NCI-H187 treated with DMSO at 0.1 percent for 48 hours (cell line): ENCODE data around the gene SCNN1A.
A peak's percentile ranks its signal among the peaks of the same experiment; 100 is the strongest.
"Not testable (repeated sequence)": the region's sequence is repeated elsewhere in the genome, so short reads cannot be mapped to it uniquely, and the experiment has no call there.

Experiments used
- DNase-seq: peaks from one replicate; lab custom pipeline; 2025; lab: John Stamatoyannopoulos, UW

Gene SCNN1A

DNA sequence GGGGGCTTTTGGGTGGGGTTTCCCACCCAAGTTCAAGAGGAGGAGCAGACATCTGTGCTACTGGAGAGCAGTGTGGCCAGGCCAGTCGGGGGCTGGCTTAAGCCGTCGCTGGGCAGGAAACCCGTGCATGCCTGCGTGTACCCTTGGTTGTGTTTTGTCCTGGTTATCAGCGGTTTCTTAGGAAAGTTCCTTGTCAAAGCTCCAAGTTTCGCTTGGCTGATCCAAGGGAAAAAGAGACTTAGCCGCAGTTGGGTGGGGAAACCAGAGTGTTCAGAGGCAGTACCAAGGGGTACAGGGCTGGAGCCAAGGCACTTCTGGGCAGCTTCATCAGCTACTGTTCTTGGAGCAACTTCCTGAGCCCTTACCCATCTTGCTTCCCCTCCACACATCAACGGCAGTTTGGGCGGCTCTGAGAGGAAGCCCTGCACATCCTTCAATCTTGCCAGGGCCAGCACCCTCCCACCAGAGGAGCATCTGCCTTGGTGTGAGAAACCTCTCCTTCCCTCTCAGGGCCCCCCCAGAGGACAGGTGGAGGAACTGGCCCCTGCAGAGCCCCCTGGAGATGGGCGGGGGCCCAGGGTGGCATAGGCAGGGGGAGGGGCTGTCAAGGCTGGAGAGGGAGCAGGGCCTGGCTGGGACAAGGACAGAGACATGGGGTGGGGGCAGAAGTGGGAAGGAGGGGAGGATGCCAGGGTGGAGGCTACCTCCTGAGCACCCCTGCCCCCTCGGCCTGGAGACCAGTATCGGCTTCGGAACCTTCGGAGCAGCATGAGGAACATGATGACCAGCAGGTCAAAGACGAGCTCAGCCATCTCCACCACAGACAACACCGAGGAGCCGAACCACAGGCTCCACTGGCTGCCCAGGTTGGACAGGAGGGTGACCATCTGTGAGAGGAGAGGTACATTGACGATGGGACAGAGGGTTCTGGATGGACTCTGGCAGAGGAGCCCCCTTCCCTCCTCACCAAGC is 27.7 kb downstream of the SCNN1A start:
- DNase-seq: no peak

DNA sequence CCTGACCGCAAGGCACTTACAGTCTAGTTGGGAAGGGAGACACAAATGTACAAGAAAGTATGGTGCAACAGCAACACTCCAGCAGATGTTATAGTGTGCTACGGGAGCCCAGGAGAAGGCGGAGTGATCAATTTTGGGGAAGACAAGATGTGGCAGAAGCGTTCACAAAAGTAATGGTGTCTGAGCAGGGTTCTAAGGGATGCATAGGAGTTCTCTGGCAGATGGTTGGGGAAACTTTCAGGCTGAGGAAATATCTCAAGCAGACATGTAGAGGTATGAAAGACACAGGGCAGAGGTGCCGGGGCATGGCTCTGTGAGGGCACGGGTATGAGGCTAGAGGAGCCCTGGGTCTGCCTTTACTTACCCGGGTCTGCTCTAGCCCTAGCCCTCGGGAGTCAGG is 28.4 kb downstream of the SCNN1A start:
- no peak for DNase-seq

DNA sequence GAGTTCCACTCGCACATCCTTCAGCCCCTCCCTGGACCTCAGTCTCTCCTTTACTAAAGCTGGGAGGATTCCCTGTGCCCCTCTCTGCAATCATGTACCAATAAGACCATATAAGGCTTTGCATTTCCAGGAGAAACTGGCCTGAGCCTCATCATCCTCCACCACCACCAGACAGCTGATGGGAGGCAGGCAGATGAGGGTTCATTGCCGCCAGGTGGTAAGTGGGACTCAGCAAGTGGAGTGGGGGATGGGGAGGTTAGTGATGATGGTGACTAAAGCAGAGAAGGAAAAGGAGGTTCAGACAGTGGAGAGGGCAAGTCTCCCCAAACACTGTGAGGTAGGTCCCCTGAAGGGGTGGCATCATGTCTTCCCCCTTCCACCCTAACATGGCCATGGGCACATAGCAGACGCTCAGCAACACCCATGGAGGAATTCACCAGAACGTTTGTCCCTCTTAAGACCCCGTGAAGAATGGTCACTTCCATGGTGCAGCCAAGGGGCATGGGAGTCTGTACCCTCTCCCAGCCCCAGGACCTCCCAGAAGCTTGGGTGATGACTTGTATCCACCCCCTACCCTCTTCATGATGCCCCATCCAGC is 29.0 kb downstream of the SCNN1A start:
- no peak for DNase-seq

DNA sequence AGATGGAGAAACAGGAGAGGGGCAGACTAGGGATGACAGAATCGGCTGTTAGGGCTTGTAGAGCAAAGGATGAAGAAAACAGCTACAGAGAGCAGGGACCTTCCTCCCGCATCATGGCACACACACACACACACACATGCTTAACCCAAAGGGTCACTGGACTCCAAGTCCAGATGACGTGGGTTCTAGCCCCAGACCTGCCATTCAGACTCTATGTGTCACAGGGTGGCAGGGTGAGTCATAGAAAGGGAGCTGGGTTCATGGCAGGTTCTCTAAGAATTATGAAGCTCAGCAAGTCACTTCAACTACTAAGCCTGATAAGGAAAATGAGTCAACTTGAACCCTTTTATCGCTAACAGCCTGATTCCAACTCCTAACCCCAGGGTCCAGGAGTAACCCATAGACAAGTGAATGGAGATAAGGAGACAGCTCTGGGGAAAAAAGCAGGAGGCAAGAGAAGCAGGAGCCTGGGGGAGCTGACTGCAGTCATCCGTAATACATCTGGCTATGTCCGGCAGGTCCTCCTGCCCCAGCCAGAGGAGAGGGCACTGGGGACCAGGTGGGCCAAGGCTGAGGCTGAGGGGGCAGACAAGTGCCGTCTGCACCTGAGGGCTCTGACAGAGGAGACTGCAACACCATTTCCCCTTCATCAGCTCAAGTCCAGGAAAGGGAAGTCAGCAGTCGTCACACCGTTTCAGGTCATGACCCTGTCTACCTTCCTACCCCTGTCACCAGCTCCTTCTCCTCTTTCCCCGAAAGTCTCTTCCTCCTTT is 29.9 kb downstream of the SCNN1A start:
- no peak for DNase-seq

DNA sequence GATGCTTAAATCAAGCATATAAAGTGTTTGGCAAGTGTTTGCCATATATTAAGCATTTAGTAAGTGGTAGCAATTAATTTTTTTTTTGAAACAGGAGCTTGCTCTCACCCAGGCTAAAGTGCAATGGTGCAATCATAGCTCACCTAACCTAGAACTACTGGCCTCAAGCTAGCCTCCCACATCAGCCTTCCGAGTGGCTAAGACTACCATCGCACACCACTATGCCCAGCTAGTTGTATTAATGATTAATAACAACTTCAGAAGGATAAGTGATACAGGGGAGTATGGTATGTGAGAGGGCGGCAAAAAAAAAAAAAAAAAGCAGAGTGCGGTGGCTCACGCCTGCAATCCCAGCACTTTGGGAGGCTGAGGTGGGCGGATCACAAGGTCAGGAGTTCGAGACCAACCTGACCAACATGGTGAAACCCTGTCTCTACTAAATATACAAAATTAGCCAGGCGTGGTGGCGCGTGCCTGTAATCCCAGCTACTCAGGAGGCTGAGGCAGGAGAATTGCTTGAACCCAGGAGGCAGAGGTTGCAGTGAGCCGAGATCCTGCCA is 31.2 kb downstream of the SCNN1A start:
- DNase-seq: not testable (repeated sequence)

DNA sequence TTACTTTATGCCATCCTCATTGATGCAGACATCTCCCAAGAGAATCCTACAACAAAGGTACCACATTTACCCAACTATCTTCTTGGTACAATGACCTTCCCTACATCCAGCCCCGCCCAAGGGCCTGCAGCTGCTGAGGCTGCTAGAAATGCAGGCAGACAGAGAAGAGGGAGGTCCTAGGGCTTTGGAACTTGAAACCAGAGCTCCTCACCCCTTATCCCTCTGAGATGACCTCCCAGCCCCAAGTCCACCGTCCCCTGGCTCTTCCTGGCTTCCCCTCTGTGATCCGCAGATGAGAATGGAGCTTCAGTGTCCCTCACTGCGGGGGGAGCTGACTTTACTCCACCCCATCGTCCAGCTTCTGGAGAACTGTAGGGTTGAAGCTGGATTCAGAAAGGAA is 31.8 kb downstream of the SCNN1A start:
- no peak for DNase-seq

DNA sequence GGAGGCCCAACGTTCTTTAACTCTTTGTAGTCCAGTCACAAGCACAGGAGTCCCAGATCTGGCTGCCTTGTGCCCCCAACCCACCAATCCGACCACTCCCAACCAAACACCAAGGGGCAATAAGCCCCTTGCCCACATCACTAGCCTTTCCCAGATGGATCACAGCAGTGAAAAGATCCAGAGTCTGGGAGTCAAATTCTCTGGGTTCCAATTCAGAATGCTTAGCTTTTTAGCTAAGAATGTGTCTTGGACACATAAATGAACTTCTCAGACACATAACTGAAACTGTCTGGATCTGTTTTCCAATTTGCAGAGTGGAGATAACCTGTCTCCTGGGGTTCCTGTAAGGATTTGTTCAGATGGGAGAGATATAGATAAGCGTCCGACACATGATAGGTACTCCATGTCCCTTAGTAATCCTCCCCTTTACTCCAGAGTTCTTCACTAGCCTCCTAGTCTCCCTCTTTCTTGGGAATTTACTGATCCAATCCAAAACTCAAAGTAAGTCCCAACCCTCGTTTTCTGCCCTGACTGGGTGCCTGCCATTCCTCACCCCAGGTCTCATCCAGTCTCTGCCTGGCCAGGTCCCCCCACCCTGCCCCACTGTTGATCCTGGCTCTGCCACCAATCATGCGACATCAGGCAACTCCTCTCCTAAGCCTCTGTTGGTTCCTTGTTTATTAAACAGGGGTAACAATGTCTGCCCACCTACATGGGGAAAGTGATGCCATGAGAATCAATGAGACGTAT is 33.0 kb downstream of the SCNN1A start:
- DNase-seq: no peak

DNA sequence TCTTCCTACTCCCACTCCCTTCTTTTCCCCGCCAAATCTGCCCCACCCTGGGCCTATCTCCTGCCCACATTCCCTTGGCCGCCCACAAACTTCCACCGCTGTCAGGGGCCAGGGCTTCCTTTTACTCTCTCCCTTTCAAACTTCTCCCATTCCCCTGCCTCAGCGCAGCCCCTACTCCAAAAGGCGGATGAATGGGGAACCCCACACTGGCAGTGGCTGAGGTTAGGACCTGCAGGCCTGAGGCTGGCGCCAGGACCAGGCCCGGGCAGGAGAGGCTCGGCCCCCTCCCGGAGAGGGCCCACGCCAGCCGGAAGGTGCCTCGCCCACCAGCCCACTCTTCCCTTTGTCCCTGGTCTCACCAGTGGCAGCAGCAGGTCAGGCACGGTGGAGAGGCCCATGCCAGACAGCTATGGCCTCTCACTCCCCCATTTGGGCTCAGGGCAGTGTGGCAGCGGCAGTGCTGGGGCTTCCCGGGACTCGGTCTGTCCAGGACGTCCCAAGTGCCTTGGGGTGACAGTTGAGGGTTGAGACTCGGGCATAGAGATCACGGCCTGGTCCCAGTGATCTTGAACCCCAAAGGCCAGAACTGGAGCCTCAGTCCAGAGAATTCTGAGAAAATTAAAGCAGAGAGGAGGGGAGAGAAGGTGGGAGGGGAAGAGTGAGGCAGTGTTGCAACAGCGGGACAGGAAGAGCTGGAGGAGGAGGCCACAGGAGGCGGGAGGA is 33.8 kb downstream of the SCNN1A start, which contains the start of gene TNFRSF1A:
Gene TNFRSF1A (minus strand): TSS at position 660 of the 723 bp plus-strand sequence. CDS start 262 bp downstream, at position 398.
- DNase-seq: no peak

DNA sequence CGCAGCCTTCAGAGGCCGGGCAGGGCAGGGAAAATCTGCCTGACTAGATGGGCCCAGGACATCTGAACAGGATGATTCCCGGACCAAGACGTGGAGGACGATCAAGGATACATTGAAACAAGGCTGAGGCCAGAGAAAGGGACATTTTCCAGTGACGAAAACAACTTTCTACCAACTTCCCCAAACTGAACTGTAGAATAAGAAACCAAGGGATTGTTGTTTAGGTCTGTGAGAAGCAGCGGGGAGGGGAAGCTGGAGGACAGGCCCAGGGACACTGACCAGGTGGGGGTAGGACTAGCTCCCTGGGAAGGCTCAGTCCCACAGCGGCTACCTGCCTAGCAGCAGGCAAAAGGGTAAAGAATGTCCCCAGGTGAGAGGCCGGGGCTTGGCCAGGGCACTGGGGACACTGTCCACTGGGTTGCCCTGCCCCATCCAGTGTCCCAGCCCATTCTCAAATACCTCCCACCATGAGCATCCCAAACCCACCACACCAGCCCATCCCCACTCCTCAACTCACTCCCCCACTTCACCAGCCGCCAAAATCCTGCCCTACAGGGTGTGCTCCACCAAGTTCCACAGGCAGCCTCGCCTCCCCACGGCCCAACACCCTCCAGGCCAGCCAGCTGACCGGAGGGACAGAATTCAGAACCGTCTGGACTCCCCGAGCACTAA is 34.5 kb downstream of the SCNN1A start:
- DNase-seq: no peak

DNA sequence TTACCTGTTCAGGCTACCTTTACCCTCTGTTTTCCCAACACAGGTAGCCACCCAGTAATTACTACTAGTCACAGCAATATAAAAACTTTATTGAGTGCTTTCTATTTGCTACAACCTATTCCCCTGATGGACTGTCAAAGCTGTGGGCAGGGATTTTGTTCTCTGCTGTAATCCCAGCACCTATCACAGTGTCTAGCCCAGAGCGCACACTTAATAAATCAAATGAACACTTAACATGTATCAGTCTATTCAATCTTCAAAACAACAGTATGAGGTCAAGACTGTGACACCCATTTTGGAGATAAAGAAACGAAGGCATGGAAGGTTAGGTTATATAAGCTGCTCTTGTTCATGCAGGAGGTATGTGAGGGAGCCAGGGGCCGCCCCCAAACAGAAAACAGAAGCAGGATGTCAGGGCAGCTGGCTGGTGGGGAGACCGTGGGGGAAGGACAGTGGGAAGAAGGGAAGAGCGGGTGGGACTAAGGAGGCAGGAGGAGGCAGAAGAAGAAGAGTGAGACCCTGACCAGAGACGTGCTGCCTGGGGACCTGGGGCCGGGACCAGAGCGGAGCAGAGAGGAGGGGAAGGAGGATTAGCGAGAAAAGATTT is 35.2 kb downstream of the SCNN1A start:
- DNase-seq: no peak

DNA sequence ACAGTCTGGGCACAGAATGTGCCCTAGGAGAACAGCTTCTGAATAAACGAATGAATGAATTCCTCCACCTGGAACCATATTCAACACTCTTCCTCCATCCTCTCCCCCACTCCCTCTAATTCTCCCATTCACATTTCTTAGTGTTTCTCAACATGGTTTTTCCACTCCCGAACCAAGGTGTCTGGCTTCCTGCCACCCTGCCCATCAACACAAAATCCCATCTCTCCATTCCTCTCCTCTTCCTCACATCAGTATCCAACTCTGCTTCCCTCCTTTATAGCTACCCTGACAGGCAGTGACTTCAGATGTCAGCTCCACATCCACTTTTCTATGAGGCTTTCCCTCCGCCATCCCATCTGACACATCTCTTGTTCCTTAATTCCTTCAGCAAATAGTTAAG is 36.4 kb downstream of the SCNN1A start:
- DNase-seq: no peak

DNA sequence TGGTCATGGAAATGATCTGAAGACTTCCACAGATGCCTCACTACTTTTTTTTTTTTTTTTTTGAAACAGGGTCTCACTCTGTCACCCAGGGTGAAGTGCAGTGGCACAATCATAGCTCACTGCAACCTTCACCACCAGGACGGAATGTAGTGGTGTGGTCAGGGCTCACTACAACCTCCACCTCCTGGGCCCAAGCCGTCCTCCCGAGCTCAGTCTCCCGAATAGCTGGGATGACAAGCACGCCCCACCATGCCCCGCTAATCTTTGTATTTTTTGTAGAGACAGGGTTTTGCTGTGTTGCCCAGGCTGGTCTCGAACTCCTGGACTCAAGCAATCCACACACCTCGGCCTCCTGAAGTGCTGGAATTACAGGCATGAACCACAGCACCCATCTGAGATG is 36.8 kb downstream of the SCNN1A start:
- not testable (repeated sequence) for DNase-seq

DNA sequence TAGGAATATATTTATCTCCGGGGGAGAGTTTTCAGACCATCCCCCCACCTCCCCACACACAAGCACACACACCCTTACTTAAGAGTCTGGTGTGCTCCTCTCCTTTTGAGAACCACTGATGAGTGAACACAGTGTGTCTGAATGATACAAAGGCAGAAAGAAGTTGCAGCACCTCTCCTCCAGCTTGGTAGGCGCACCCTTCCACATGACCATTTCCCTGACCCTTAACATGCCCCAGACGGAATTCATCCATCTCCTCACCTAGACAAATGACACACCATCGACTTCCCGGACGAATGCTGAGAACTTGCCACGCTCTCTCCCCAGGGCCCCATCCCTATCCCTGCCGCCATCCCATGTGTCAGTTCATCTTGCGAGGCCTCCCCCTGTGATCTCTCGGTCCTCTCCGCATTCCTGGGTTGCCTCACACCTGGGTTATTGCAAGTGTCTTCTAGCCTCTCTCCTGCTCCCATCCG is 37.4 kb downstream of the SCNN1A start:
- DNase-seq: no peak

DNA sequence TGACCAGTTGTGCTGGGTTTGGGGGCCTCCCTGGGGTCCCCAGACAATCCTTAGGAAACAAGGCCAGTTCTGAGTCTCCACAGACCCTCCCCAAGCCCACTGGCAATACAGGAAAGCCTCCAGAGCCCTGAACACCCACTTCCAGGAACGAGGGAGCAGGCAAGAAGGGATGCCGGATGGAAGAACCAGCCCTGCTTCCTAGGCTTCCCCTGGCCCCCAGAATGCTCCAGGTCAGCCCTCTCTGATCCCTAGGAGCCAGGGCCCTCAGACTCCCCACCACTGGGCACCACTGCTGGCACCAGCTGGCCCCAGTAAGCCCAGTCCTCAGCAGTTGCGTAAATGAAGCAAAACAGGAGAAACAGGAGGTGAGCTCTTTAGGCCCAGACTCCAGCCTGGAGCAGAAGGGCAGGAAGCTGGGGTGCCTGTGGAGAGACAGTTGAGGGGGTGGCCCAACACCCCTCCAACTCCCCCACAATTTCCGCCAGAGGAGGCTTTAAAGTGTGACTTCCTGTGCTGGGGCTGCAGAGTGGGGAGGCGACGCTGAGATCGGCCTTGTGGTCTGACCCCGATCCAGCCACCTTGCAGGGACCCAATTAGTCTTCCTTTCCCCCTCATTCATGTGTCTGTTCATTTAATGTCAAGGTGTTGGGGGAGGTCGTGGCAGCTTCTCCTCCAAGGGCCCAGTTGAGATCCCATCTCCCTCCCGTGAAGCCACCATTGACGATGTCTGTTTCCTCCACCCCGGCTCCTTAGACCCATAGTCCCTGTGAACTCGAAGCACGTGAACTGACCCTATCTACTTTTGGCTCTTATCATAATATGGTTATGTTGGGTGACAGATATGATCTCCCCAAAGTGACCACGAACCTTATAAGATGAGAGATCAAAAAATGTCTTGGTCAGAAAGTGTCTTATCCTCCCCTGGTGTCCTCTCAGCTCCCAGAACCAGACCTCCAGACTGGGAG is 38.2 kb downstream of the SCNN1A start:
- no peak for DNase-seq

DNA sequence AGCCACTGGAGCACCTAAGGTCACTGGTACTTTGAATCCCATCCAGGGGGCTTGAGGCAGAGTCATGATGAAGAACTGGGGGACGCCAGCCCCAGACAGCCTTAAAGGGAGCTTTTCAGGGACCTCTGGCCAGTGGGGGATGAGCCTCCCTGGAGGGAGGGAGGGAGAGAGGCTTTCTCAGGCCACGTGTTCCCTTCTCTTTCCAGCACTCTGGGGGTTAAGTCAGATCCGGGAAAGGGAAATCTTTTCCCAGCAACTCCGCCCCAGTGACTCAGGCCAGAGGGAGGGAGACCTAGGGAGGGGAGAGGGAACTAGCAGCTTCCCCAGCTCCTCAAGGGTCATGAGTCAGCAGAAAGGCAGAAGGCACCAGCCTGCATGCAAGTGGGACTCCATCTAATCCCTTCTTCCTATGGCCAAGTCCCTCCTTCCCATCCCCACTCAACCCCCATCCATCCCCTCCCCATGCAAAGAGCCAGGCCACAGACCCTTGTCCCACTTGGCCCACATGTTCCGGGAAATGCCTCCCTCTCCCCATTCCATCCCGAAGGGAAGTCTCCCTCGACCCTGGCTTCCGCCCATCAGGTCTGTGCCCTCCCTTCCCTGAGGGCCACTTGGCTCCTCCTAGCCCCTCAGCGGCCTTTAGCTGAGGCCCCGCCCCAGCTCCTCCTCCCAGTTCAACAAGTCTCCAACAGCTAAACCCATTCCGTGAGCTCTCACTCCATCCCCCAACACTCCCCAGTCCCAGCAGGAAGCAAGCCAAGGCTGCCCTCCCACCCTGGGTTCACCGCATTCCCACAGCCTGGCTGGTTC is 39.1 kb downstream of the SCNN1A start:
- DNase-seq: peak; percentile 57

DNA sequence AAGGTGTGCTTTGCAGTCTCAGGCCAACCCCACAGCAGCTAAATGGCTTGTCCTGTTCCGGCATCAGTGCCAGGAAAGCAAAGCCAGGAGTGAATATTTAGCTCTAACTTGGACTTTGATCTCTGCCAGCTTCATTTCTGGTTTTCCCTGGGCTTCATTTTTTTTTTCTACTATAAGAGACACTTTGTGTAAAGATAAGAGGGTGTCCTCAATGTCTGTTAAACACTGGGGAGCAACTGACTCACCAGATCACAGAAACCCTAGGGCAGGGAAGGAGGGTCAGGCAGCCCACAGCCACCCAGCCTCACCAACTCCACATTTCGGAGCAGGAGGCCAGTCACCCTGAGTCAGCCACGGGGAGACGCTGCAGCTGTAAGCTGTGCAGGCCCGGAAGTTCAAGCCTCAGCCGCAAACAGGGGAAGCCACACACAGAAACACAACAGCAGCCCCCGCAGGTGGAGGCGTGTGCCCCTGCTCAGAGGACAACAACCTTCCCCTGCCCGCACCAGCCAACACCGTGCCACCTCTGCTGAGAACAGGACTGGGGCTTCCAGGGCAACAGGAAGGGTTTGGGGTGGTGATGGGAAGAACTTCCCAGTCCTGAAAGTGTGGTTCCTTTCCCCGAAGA is 39.8 kb downstream of the SCNN1A start:
- no peak for DNase-seq

DNA sequence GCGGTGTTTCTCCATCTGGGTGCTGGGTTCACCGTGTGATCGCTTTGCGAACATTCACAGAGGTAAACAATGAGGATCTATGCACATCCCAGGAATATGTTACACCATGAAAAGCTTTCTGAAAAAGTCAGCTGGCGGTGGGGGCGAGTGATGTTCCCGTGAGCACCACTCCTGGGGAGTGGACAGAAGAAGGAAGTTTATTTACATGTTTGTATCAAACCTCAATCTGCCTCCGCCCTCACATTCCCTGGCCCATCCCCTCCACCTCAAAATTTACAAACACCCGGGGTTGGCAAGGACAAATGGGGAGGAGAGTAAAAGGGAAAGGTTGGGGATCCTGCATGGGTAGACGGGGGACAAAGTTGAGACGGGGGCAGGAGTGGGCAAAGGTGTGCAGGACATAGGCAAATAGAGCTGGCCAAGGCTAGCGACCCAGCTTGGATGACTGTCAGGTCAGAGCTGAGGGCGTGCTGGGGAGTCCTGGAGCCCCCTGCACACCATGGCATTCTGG is 40.4 kb downstream of the SCNN1A start:
- no peak for DNase-seq
